COLO829 (cell line): Measurements from ENCODE around the gene RAB24.

ENCODE experiments used
- DNase-seq: peaks from one replicate; pipeline ENCODE4 v3.0.0; 2012; ENCODE audit warnings: low spot score

The RAB24 gene

DNA sequence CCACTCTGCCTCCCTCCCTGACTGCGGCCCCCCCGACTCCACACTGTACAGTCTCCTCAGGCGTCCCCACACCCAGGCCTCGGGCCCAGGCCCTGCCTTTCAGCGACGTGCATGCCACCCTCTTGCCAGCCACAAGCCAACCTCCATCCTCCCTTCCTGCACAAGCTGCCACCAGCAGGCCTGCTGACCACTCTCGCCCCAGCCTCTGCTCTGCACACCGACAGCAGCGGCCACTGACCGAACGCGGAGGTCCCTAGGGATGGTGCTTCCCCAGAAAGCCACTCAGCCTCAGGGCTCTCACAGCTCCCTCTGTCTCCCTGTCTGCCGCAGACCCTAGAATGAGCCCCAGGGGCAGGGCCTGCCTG lies 29.4 kb upstream of the RAB24 start:
- DNase-seq = no peak

DNA sequence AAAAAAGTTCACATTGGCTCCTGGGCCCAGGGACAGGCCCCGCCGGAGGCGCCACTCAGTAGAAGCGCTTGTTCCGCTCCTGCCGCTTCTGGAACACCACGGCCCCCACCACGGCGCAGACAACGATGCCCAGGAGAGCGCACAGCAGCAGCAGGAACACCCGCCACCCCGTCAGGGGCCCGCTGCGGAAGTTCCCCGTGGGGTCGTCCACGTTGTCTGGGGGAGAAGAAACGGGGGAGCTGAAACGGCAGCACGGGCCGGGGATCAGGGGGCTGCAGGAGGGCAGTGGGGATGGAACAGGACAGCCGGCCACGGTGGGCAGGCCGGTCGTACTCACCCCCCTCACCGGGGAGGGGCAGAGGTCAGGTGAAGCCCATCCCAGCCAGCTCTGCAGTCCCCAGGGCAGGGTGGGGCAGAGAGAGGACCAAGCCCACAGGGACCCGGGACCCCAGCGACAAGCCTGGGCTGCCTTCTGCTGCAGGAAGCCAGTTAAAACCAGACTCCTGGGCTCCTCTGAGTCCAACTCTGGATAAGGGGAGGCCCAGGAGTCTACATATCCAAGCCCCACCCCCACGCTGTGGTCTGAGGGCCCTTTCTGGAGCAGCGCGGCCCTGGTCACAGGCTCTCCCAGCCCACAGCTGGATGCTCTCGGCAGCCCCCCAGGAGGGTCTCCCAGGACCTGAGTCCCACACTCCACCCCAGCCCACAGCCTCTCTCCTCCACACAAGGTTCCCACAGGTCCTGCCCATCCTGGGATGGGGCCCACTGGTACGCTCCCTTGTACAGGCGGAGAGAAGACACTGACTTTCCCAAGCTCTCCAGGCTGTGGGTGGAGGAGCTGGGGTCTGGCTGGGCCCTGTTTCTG lies 28.7 kb upstream of the RAB24 start:
- no peak for DNase-seq

GRCh38 chr5:177330991-177331842 lies 27.7 kb upstream of the RAB24 start:
- DNase-seq = no peak

DNA sequence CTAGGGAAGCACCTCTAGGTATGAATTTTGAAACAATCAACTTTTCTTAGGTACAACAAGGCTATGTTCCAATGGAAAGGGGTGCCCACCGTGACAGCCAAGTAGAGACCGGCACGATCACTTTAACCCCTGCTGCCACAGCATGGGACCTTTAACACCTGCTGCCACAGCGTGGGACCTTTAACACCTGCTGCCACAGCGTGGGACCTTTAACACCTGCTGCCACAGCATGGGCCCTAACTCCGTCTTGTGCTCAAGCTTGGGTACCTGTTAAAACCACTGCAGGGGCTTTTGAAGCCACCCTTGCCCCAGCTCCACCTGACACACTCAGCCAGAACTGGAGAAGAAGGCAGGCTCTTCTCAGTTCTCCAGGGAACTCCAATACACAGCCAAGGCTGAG lies 26.4 kb upstream of the RAB24 start:
- DNase-seq = no peak

GRCh38 chr5:177328545-177329231 lies 25.2 kb upstream of the RAB24 start:
- DNase-seq = no peak

DNA sequence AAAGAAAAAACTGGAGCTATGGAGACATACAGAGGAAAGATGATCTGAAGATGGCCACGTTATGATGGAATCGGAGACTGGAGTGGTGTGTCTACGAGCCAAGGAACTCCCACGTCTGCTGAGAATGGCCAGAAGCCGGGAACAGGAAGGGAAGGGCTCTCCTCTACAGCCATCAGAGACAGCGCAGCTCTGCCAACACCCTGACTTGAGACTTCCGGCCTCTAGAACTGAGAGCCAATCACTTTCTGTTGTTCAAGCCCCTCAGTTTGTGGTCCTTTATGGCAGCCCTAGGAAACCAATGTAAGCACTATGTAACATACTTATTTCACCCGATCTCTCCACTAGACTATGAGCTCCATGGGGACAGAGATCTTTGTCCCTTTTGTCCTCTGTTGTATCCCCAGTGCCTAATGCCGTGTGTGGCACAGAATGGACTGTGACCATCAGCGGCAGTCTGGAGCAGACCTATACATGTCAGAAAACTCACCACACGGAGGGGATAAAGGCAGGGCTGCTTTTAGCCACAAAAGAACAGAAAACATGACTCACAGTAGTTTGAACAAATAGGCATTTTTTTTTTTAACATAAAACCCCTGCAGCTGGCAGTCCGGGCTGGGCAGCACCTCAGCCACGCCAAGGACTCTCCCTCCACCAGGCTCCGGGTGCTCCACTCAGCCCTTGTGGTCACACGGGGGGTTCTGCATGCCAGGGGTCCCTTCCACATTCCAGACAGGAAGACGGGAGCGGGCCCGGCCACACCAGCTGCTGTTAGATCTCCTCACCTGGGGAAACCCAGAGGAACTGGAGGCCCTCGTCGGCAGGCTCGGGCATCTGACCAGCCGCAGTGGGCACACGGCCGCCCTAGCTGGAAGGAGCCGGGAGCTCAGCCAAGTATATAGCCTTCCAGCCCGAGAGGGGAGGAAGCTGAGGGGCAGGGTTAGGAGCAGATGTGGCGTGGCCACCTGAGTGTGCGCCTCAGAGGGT lies 24.3 kb upstream of the RAB24 start:
- DNase-seq = no peak

DNA sequence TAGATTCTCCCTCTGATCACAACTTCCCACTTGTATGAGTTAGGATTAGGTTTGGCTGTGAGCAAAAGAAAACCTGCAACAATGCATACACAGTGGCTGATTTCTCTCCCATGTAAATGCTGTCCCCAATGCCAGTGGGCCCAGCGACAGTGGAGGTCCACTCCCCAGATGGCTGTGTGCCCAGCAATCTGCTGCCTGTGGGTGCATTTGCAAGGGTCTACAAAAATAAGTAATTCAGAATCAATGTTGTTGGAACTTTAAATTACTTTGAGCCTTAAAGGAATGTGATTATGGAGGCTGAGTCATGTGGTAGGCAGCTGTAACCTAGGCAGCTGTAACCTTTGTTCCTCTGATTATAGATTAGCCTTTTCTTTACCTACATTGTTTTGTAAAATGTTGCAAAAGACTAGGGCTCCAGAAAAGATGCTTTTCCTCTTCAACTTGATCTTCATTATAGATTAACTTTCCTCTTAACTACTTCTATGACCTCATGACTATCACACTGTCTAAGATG lies 22.4 kb upstream of the RAB24 start:
- no peak for DNase-seq

DNA sequence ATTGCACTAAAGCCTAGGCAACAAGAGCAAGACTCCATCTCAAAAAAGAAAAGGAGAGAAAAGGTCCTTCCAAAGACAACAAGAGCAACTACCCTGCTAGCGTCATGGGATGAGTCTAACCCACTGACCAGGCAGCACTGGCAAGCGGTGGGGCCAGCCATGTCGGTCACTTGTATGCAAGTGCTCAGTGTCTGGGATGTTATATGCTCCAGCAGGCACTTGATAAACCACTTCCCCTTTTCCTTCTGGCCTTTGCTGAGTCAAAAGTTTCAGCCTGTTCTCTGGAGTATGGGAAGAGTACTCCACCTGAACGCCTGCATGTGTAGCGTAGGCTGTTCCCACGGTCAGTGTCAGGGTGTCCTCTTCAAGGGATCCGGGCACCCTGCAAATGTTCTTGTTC lies 17.4 kb upstream of the RAB24 start:
- no peak for DNase-seq

- DNase-seq = no peak
Measured at GRCh38 chr5:177319913-177320588, 16.5 kb upstream of the RAB24 start.

DNA sequence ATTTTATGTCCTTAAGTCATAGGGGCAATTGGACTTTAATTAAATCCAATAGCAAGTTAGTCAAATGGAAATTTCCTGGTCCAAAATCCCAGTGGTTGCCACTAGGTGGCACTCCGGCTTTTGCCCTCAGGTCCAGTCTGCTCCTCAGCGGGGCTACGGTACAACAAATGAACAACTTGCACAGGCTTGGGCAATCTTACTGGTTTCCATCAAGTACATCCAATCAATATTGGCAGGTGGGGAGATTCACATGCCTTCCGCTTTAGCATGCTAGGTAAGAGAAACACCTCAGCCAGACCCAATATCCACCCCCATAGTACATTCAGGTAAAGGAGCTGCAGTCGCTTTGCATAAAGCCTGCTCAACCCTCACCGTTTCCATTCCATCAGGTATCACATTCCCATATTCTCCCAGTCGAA lies 14.4 kb upstream of the RAB24 start:
- DNase-seq = peak; percentile 55

DNA sequence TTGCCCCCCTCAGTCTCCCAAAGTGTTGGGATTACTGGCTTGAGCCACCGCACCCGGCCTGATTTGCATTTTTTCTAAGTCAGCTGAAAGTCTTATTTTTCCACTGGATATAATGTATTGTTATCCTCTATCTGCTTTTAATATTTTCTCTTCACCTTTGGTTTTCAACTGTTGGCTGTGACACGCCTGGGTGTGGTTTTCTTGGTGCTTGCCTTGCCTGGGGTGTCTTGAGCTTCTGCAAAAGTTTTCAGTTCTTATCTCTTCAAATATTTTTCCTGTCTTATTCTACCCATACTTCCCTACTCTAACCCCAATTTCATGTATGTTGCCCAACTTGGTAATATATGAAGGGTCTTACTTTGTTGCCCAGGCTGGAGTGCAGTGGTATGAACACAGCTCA lies 12.5 kb upstream of the RAB24 start:
- DNase-seq = no peak

- DNase-seq = no peak
Measured at GRCh38 chr5:177315411-177315810, 11.9 kb upstream of the RAB24 start.

DNA sequence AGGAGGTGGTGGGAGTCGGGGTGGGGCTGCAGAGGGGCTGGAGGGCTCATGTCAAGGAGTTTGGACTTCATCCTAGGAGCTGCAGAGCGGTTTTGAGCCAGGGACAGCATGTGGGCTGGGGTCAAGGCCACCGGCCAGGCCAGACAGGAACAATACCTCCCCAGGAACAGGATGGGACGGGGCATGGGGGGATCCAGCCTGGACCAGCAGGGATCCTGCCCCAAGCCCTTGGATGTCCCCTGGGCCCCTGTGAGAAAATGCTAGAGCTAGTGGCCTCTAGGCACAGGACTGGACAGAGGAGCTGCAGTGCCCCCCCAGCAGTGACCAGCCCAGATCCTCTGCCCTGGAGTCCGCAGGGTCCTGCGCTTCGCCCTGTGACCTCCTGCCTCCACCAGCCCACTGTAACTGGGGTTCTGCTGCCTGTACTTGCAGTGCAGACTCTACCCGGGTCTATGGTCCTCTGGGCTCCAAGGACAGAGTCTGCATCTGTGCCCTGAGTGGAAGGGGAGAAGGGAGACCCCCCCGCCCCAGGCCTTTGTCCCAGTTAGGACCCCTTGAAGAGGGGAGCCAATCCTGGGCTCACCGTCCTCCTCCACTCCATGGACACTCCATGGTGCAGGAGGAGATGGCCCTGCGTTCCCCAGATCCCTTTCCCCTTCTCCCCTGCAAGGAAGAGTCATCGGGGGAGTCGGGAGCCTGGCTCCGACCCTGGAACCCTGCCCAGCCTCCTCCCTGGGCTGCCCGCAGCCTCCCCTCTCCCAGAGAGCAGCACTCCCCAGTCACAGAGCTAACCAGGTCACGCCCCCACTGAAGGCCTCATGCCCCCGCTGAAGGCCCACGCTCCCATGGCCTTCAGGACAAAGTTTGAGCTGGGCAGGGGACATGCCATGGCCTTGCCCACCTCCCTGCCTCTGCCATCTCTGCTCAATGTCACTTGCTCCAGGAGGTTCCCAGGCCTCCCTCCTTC lies 11.1 kb upstream of the RAB24 start:
- DNase-seq = no peak

DNA sequence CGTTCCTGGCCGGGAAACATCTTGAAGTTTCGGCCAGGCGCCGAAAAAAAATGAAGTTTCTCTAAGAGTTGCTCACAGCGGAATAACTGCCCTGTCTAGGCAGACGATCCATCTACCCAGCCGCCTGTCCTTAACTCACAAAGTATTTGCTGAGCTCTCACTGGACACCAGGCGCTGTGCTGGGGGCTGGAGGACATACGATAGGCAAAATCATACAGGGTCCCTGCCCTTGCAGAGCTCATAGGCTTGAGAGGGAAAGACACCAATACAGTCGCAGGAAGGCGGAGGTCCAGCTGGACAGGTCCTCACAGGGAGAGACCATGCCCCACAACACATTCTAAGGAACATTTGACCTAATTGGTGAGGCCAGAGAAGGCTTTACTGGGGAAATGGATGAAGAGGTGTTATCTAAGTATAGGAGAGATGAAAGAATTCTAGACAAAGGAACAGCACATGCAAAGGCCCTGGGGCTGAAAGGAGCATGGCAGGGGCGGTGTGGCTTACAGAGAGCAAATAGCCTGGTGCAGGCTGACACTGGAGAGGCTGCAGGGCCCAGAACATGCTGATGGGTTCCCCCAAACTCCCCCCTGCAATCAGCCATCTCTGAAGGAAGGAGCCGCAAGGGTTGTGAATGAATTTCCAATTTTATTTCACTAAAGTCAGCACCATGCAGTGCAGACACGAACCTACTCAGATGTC lies 10.2 kb upstream of the RAB24 start:
- no peak for DNase-seq

DNA sequence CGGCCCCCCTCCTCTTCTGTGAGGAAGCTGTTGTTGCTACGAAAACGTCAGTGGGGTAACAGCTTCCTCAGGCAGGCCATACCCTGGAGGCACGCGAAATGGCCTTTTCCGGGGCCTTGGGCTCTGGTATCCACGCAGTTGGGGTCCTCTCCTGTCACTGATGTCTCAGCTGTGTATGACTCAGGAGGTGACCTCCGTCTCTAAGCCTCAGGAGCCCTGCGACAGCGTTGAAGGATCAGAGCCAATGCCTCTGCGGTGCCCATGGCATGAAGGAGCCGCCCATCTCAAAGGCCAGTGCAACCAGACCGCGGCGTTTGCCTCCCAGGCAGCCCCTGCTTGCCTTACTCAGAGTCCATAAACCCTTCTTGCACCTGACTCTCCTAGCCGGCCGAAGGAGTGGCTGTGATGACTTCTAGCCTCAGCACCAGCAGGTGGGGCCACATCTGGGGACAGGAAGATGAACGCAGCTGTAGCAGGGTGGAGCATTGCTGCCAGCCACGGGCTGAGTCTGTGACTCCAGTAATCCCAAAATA lies 9.2 kb upstream of the RAB24 start:
- no peak for DNase-seq

DNA sequence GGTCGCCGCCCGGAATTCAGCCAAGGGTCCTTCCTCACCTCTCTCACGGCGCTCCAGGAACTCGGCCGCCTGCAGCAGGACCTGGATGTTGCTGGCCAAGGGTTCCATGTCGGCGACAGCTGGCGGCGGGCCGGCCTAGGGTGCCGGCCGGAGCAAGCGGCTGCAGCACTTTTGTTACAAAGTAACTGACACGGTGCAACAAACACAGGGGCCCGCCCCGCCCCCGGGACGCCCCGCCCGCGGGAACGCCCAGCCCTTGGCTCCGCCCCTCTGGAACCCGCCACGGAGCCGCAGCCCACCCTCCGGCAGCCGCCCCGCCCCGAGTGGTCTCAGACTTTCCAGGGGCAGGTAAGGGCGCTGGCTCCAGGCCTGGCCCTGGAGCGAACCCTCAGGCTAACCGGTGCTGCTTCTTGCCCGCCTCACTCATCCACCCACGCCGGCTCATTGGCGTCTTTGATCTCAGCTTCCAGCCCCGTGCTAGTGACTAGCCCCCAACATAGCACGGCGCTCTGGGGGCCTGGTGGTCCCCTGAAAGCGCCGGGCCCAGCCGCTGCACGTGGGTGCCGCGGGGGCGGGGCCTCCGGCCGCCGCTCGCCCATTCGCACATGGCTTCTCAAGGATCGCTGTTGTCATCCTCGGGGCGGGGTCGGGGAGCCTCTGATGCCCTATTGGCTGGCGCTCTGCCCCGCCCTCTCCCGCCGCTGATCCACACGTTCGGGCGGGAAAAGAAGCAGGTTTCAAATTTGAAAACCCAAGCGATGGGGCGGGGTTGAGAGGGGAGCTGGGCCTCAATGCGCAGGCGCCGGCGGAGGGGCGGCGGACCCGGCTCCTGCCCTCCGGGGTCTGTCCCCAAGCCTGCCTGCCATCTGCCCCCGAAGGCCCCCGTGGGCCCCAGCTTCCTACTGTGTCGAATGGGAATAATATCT lies 8.5 kb upstream of the RAB24 start, which contains the start of gene MXD3:
MXD3 (minus strand) TSS at position 176 of the 926 bp plus-strand sequence; CDS start at position 108, 68 bp downstream.
- peak; percentile 81 for DNase-seq

GRCh38 chr5:177311392-177311722 lies 7.8 kb upstream of the RAB24 start:
- no peak for DNase-seq
